GM12878 (cell line): ENCODE data around the gene NOL4L. TPM values are rescaled to one million over a fixed set of nuclear protein-coding genes. Genes with fewer than 3 reads are reported as not detected.
A peak's percentile ranks its signal among the peaks of the same experiment; 100 is the strongest.

Experiments used
- ATAC-seq: fragments of 200-7000 bp; cut with Tn5 transposase; 3 replicates; pipeline ENCODE4 v1.9.1; 2020; ENCODE audit warnings: mild to moderate bottlenecking, moderate library complexity
- BruUV-seq: library from RNA; stranded (reverse); fragments of 400-500 nt; replicated peaks from 2 replicates; lab custom pipeline; 2021; lab: Mats Ljungman, UMichigan
- CTCF ChIA-PET: fragments of 300-600 bp; sonication (Branson Sonifier 250); formaldehyde crosslinking; extraction: SDS; loops from one replicate; lab custom pipeline; 2021; ENCODE audit warnings: inconsistent platforms; lab: Yijun Ruan, JAX
- POLR2A ChIA-PET: fragments of 350-600 bp; formaldehyde crosslinking; extraction: SDS; loops from one replicate; lab custom pipeline; 2021; ENCODE audit warnings: inconsistent platforms; lab: Charles Lee
- RAD21 ChIA-PET: fragments of 300-600 bp; sonication (Branson Sonifier 250); formaldehyde crosslinking; loops from one replicate; lab custom pipeline; 2023; ENCODE audit warnings: antibody characterized with exemption; ENCODE audit not compliant: unreplicated experiment; lab: Charles Lee
- SMC1A ChIA-PET: fragments of 300-600 bp; sonication (Branson Sonifier 250); formaldehyde crosslinking; loops from one replicate; lab custom pipeline; 2023; ENCODE audit not compliant: unreplicated experiment, uncharacterized antibody; lab: Charles Lee
- DNase-seq: peaks from one replicate; pipeline ENCODE4 v3.0.0-alpha.2; 2011; ENCODE audit warnings: low read depth, low spot score
- FAIRE-seq: peaks from 3 replicates; lab custom pipeline; 2011; peaks lifted over from hg19 to GRCh38; lab: Jason Lieb, UNC
- H2AFZ ChIP-seq: 2 replicates; pipeline ENCODE4 v1.6.0; 2011; ENCODE audit warnings: low read depth, low read length, control low read depth; ENCODE audit not compliant: control insufficient read depth
- H3K27ac ChIP-seq: 2 replicates; pipeline ENCODE4 v1.5.1; 2011; ENCODE audit warnings: control low read depth; ENCODE audit not compliant: control insufficient read depth, insufficient read depth
- H3K27me3 ChIP-seq, 2 experiments: replicated peaks in 1 of 2; 2 replicates each; pipeline versions ENCODE4 v1.6.0 to v1.6.1; 2011; ENCODE audit warnings: low read length in 1 of 2; ENCODE audit not compliant: control insufficient read depth in 2 of 2, insufficient read depth in 2 of 2
- H3K36me3 ChIP-seq, 2 experiments: 2 replicates each; pipeline ENCODE4 v1.5.1; 2011; ENCODE audit warnings: low read length in 1 of 2; ENCODE audit not compliant: control insufficient read depth in 2 of 2, insufficient read depth in 2 of 2
- H3K4me1 ChIP-seq: 2 replicates; pipeline ENCODE4 v1.6.1; 2011; ENCODE audit warnings: mild to moderate bottlenecking, low read length, moderate library complexity, mixed read lengths; ENCODE audit not compliant: control insufficient read depth, insufficient read depth
- H3K4me2 ChIP-seq: 2 replicates; pipeline ENCODE4 v1.6.0; 2011; ENCODE audit warnings: control low read depth; ENCODE audit not compliant: control insufficient read depth, insufficient read depth
- H3K4me3 ChIP-seq: fragments of 200-600 bp; sonication (generic); 2 replicates; pipeline ENCODE4 v1.5.1; 2016
- H3K79me2 ChIP-seq: 2 replicates; pipeline ENCODE4 v1.6.0; 2011; ENCODE audit warnings: low read length; ENCODE audit not compliant: control insufficient read depth, insufficient read depth
- H3K9ac ChIP-seq: 2 replicates; pipeline ENCODE4 v1.8.0; 2011; ENCODE audit warnings: low read length, control low read depth, mixed read lengths; ENCODE audit not compliant: control insufficient read depth, insufficient read depth
- H3K9me3 ChIP-seq: replicated peaks from 3 replicates; pipeline ENCODE4 v1.5.1; 2011; ENCODE audit warnings: mild to moderate bottlenecking, low read length; ENCODE audit not compliant: control insufficient read depth, insufficient read depth
- H4K20me1 ChIP-seq: 2 replicates; pipeline ENCODE4 v1.6.0; 2011; ENCODE audit not compliant: control insufficient read depth, insufficient read depth
- CUX1 ChIP-seq: IDR thresholded peaks from 2 replicates; pipeline ENCODE4 v1.6.1; 2012; ENCODE audit warnings: improper control_type of control experiment, low read depth, low read length; ENCODE audit not compliant: insufficient replicate concordance
- FOXM1 ChIP-seq: IDR thresholded peaks from 2 replicates; pipeline ENCODE4 v1.6.1; 2012; ENCODE audit warnings: low read depth, mild to moderate bottlenecking, inconsistent platforms, low read length, moderate library complexity
- NFYA ChIP-seq: IDR thresholded peaks from 2 replicates; pipeline ENCODE4 v1.6.1; 2011; ENCODE audit warnings: low read depth, mild to moderate bottlenecking, low read length, improper control_type of control experiment, borderline replicate concordance
- PAX5 ChIP-seq: IDR thresholded peaks from 2 replicates; pipeline ENCODE4 v1.6.1; 2011; ENCODE audit warnings: low read depth, low read length, borderline replicate concordance
- RUNX3 ChIP-seq: IDR thresholded peaks from 2 replicates; pipeline ENCODE4 v1.6.1; 2012; ENCODE audit warnings: low read length, inconsistent platforms
- WGBS: methylation state at CpG from one replicate; pipeline ENCODE4 v1.1.6; 2016; ENCODE audit warnings: low lambda C conversion rate; ENCODE audit not compliant: insufficient replicate concordance, insufficient coverage; ENCODE audit errors: missing lambda C conversion rate; 5-methylcytosine and 5-hydroxymethylcytosine counted together
- in situ Hi-C: fragments of 300-500 bp; cut with MboI; formaldehyde crosslinking; loops from 9 replicates; pipeline ENCODE4 v1.14.3; 2018; ENCODE audit warnings: mixed read lengths
- intact Hi-C: fragments of 100-400 bp; cut with micrococcal nuclease; formaldehyde crosslinking; loops from one replicate; pipeline ENCODE4 v1.14.2; 2022; ENCODE audit not compliant: unreplicated experiment
- polyA plus RNA-seq, 11 experiments: library from polyadenylated mRNA; depleted of rRNA in 4 of 11; unstranded in 6 of 11; stranded (reverse) in 5 of 11; fragments of >200 nt; fragmentation: Nextera tagmentation in 4 of 11; fragmentation: Illumina TruSeq in 1 of 11; extraction: Ambion mirVana in 4 of 11; extraction: Trizol in 1 of 11; gene quantifications; 1 replicate in 1 of 11; 2 replicates in 10 of 11; pipeline versions ENCODE4 v1.2.1 to v1.2.3, GENCODE V29; 2011 to 2016; ENCODE audit warnings: inconsistent platforms in 2 of 11, missing spikeins in 2 of 11, low read depth in 1 of 11
- total RNA-seq, 4 experiments: library from RNA; depleted of rRNA in 3 of 4; stranded (reverse); fragments of >200 nt in 3 of 4; fragmentation: Illumina TruSeq in 1 of 4; extraction: Trizol in 1 of 4; gene quantifications; 2 replicates each; pipeline versions ENCODE4 v1.2.1 to v1.2.3, GENCODE V29; 2013 to 2021

The NOL4L gene
- total and polyA plus RNA-seq, 10 of the 15 experiments (the other 5 are each of a cell fraction or from before 2014, with no cell fraction given): 2.3 to 24.0 (median 8.0) TPM

DNA sequence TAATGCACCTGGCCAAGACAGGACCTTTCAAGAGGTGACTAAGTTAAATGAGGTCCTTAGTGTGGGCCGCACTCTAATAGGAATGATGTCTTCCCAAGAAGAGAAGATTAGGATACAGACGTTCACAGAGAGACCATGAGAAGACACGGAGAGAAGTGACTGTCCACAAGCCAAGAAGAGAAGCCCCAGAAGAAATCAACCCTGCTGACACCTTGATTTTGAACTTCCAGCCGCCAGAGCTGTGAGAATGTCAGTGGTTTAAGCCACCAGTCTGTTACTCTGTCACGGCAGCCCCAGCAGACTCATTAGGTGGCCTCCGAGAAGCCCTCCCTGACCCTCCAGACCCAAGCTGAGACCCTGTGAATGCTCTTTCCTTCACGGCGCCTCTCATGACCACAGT lies 29.5 kb downstream of the NOL4L start:
- no TSS peak for BruUV-seq
- H3K4me2 ChIP-seq: no peak overlapping the region
- intact Hi-C loops (no loop called here), in situ Hi-C loops (no loop called here)
- DNase-seq (no peak), FAIRE-seq (peak; percentile 59), ATAC-seq (no peak)
- ChIA-PET CTCF (interaction anchor here (0.7 to 1.6 kb wide), 3 partner anchors 11 to 96 kb away, joined by 3 read pairs; no protein-coding TSS in a partner anchor), RAD21 (interaction anchor here (1.5 kb wide), 1 partner anchor 8 kb away, joined by 3 read pairs; no protein-coding TSS in a partner anchor), SMC1A (interaction anchor here (0.6 kb wide), 1 partner anchor 678 kb away, joined by 3 read pairs; no protein-coding TSS in a partner anchor), POLR2A (interaction anchor here (0.6 to 1.3 kb wide), 3 partner anchors 14 to 64 kb away, joined by 3 to 4 read pairs (median 3); no protein-coding TSS in a partner anchor)
- no peaks in the 10 kb centered on the region; the same call in 1 of the 2 replicates for H3K79me2 ChIP-seq
- no peaks in the 10 kb centered on the region for H3K27me3 ChIP-seq
- no peaks in the 10 kb centered on the region for H3K9me3 ChIP-seq
- H3K4me3 ChIP-seq: no peak overlapping the region
- no peak overlapping the region for H2AFZ ChIP-seq
- 60% methylated on average over 8 of the region's 8 CpGs for WGBS
- H3K36me3 ChIP-seq: no peaks in the 10 kb centered on the region
- no peak overlapping the region for H3K9ac ChIP-seq
- TF ChIP-seq FOXM1: no peak
- no peak for TF ChIP-seq RUNX3
- no peak for TF ChIP-seq NFYA
- no peak for TF ChIP-seq CUX1
- no peak for TF ChIP-seq PAX5
- peaks cover 5% of the 10 kb centered on the region for H3K4me1 ChIP-seq
- H3K27ac ChIP-seq: no peak overlapping the region
- H4K20me1 ChIP-seq: no peaks in the 10 kb centered on the region
